ENCODE measurements around the gene ZNF335. TPM values are rescaled to one million over a fixed set of nuclear protein-coding genes. Genes with fewer than 3 reads are reported as not detected.

ZNF335 gene
- total RNA-seq (10 to 100 TPM; 53.1 to 56.2 TPM), polyA plus RNA-seq (10 to 100 TPM in 1 of 3 donors, 1 to 10 TPM in 2; 6.4 to 13.2 (median 7.8) TPM), total RNA-seq (89.9 to 185 (median 128) reads per million in 6 experiments)

GRCh38 chr20:45971675-45972499, at the start of gene ZNF335:
TSS of gene ZNF335 (minus strand) at chr20:45972203. CDS start at chr20:45971410, 793 bp downstream.
- peaks cover 0 to 4% (median 0%) of the 10 kb centered on the region in 9 donors for H3K9me3 Mint-ChIP-seq
- POLR2A ChIA-PET = interaction anchor here (0.7 to 8.6 kb wide), 23 partner anchors 11 to 1385 kb away, joined by 3 to 216 read pairs (median 4); partner anchors contain the start of genes ACOT8, CTSA, DNTTIP1 and NEURL2

GRCh38 chr20:46020555-46020954, 48.6 kb upstream of the ZNF335 start:
- Mint-ChIP-seq H3K9me3 (peaks cover 0 to 2% (median 0%) of the 10 kb centered on the region in 9 donors), H3K27ac (no peak overlapping the region), H3K4me1 (peaks cover 11 to 26% (median 24%) of the 10 kb centered on the region in 4 donors), H3K27me3 (peaks cover 34 to 66% (median 53%) of the 10 kb centered on the region in 5 donors), H3K4me3 (peak overlapping the region in 8 of 10 donors; percentile 53 to 82 (median 72)), H3K36me3 (no peaks in the 10 kb centered on the region)
- no peak for DNase-seq
- POLR2A ChIA-PET = no interaction called here
- ATAC-seq = no peak

More at GRCh38 chr20:45971675-45972499, at the start of gene ZNF335:
- H3K27ac Mint-ChIP-seq = peak within 1 kb of the TSS; percentile 99 to 100 (median 100)
- H3K4me1 Mint-ChIP-seq = peaks cover 12 to 26% (median 23%) of the 10 kb centered on the region in 4 donors
- ATAC-seq (peak; percentile 79 to 83), DNase-seq (peak; percentile 86 to 100 (median 94))
- H3K36me3 Mint-ChIP-seq = peaks cover 0 to 21% (median 0%) of the 10 kb centered on the region in 3 donors
- peak within 1 kb of the TSS; percentile 89 to 98 (median 95) for H3K4me3 Mint-ChIP-seq
- H3K27me3 Mint-ChIP-seq = peaks cover 0 to 5% (median 0%) of the 10 kb centered on the region in 5 donors

GRCh38 chr20:46018611-46019010, 46.6 kb upstream of the ZNF335 start:
- Mint-ChIP-seq H3K27me3 (peaks cover 23 to 60% (median 48%) of the 10 kb centered on the region in 5 donors), H3K4me1 (peaks cover 14 to 37% (median 31%) of the 10 kb centered on the region in 4 donors), H3K4me3 (no peak overlapping the region), H3K27ac (peak overlapping the region in 1 of 10 donors; percentile 35), H3K36me3 (no peaks in the 10 kb centered on the region), H3K9me3 (peaks cover 0 to 2% (median 0%) of the 10 kb centered on the region in 9 donors)
- no peak for ATAC-seq
- DNase-seq = no peak
- POLR2A ChIA-PET = no interaction called here

- no peak for ATAC-seq
- POLR2A ChIA-PET = interaction anchor here (0.8 to 1.1 kb wide), 2 partner anchors 11 to 346 kb away, joined by 3 read pairs; no protein-coding TSS in a partner anchor
- H3K36me3 Mint-ChIP-seq = no peaks in the 10 kb centered on the region
- H3K4me3 Mint-ChIP-seq = no peak overlapping the region
- peaks cover 9 to 33% (median 28%) of the 10 kb centered on the region in 4 donors for H3K4me1 Mint-ChIP-seq
- no peak for DNase-seq
- peaks cover 18 to 58% (median 43%) of the 10 kb centered on the region in 5 donors for H3K27me3 Mint-ChIP-seq
- H3K27ac Mint-ChIP-seq = no peak overlapping the region
- H3K9me3 Mint-ChIP-seq = peaks cover 0 to 2% (median 0%) of the 10 kb centered on the region in 9 donors
Observed at GRCh38 chr20:46018112-46018511, 46.1 kb upstream of the ZNF335 start.

- Mint-ChIP-seq H3K27ac (no peak overlapping the region), H3K27me3 (peaks cover 25 to 64% (median 46%) of the 10 kb centered on the region in 5 donors), H3K36me3 (peaks cover 0 to 2% (median 0%) of the 10 kb centered on the region in 3 donors), H3K4me3 (no peak overlapping the region), H3K9me3 (peaks cover 0 to 2% (median 0%) of the 10 kb centered on the region in 9 donors), H3K4me1 (peaks cover 13 to 36% (median 28%) of the 10 kb centered on the region in 4 donors)
- POLR2A ChIA-PET = interaction anchor here (0.8 to 1.1 kb wide), 2 partner anchors 10 to 347 kb away, joined by 3 read pairs; no protein-coding TSS in a partner anchor
- ATAC-seq = no peak
- DNase-seq = no peak
Observed at GRCh38 chr20:46017272-46017671, 45.3 kb upstream of the ZNF335 start.

- Mint-ChIP-seq H3K9me3 (peaks cover 0 to 5% (median 0%) of the 10 kb centered on the region in 9 donors), H3K4me1 (peaks cover 25 to 46% (median 39%) of the 10 kb centered on the region in 4 donors), H3K4me3 (peak overlapping the region in 9 of 10 donors; percentile 17 to 66 (median 53)), H3K27ac (peak overlapping the region in 5 of 10 donors; percentile 20 to 63 (median 32)), H3K36me3 (peaks cover 0 to 11% (median 8%) of the 10 kb centered on the region in 3 donors), H3K27me3 (peaks cover 32 to 77% (median 59%) of the 10 kb centered on the region in 5 donors)
- POLR2A ChIA-PET = interaction anchor here (1.0 to 1.6 kb wide), 6 partner anchors 8 to 74 kb away, joined by 3 to 7 read pairs (median 3); partner anchors contain the start of gene ZNF335
- DNase-seq (no peak), ATAC-seq (no peak)
Observed at GRCh38 chr20:46014517-46015396, 42.8 kb upstream of the ZNF335 start.

GRCh38 chr20:46013829-46014516, 42.0 kb upstream of the ZNF335 start:
- Mint-ChIP-seq H3K4me3 (peak overlapping the region; percentile 17 to 67 (median 54)), H3K36me3 (peaks cover 0 to 11% (median 8%) of the 10 kb centered on the region in 3 donors), H3K27me3 (peaks cover 40 to 82% (median 67%) of the 10 kb centered on the region in 5 donors), H3K4me1 (peaks cover 29 to 53% (median 46%) of the 10 kb centered on the region in 4 donors), H3K27ac (peak overlapping the region in 5 of 10 donors; percentile 20 to 63 (median 32)), H3K9me3 (peaks cover 0 to 5% (median 0%) of the 10 kb centered on the region in 9 donors)
- DNase-seq (peak; percentile 45 to 80 (median 63)), ATAC-seq (peak; percentile 63 to 89)
- POLR2A ChIA-PET = interaction anchor here (0.9 to 1.6 kb wide), 7 partner anchors 9 to 83 kb away, joined by 3 to 7 read pairs (median 3); partner anchors contain the start of genes PCIF1 and ZNF335

GRCh38 chr20:46013322-46013828, 41.4 kb upstream of the ZNF335 start:
- ATAC-seq = no peak
- POLR2A ChIA-PET = interaction anchor here (0.9 to 1.6 kb wide), 3 partner anchors 26 to 84 kb away, joined by 3 to 7 read pairs (median 4); partner anchors contain the start of gene PCIF1

GRCh38 chr20:46012921-46013320, 40.9 kb upstream of the ZNF335 start:
- DNase-seq = no peak
- Mint-ChIP-seq H3K4me3 (peak overlapping the region in 9 of 10 donors; percentile 21 to 71 (median 54)), H3K27ac (peak overlapping the region in 4 of 10 donors; percentile 38 to 81 (median 62)), H3K36me3 (peaks cover 0 to 11% (median 8%) of the 10 kb centered on the region in 3 donors), H3K4me1 (peaks cover 33 to 64% (median 57%) of the 10 kb centered on the region in 4 donors), H3K27me3 (peaks cover 44 to 82% (median 64%) of the 10 kb centered on the region in 5 donors), H3K9me3 (peaks cover 0 to 5% (median 0%) of the 10 kb centered on the region in 9 donors)
- POLR2A ChIA-PET = interaction anchor here (0.9 to 1.2 kb wide), 2 partner anchors 78 to 84 kb away, joined by 3 to 4 read pairs; partner anchors contain the start of gene PCIF1
- no peak for ATAC-seq

More at GRCh38 chr20:46013322-46013828, 41.4 kb upstream of the ZNF335 start:
- Mint-ChIP-seq H3K27ac (peak overlapping the region in 2 of 10 donors; percentile 38 to 43), H3K4me1 (peaks cover 29 to 59% (median 52%) of the 10 kb centered on the region in 4 donors), H3K27me3 (peaks cover 43 to 82% (median 65%) of the 10 kb centered on the region in 5 donors), H3K9me3 (peaks cover 0 to 5% (median 0%) of the 10 kb centered on the region in 9 donors), H3K4me3 (peak overlapping the region in 8 of 10 donors; percentile 24 to 67 (median 55)), H3K36me3 (peaks cover 0 to 11% (median 8%) of the 10 kb centered on the region in 3 donors)
- no peak for DNase-seq

- Mint-ChIP-seq H3K4me3 (peak overlapping the region in 9 of 10 donors; percentile 33 to 76 (median 62)), H3K4me1 (peaks cover 37 to 73% (median 63%) of the 10 kb centered on the region in 4 donors), H3K9me3 (peaks cover 0 to 5% (median 0%) of the 10 kb centered on the region in 9 donors), H3K27me3 (peaks cover 44 to 84% (median 65%) of the 10 kb centered on the region in 5 donors), H3K36me3 (peaks cover 0 to 11% (median 8%) of the 10 kb centered on the region in 3 donors), H3K27ac (peak overlapping the region in 5 of 10 donors; percentile 49 to 95 (median 71))
- POLR2A ChIA-PET = interaction anchor here (1.6 kb wide), 1 partner anchor 40 kb away, joined by 4 read pairs; no protein-coding TSS in a partner anchor
- ATAC-seq (no peak), DNase-seq (peak in 3 of 10 donors; percentile 23 to 67 (median 35))
Observed at GRCh38 chr20:46011631-46012482, 39.9 kb upstream of the ZNF335 start.
